ENCODE results near the gene FBP2.
A peak's percentile ranks its signal among the peaks of the same experiment; 100 is the strongest.

DNA sequence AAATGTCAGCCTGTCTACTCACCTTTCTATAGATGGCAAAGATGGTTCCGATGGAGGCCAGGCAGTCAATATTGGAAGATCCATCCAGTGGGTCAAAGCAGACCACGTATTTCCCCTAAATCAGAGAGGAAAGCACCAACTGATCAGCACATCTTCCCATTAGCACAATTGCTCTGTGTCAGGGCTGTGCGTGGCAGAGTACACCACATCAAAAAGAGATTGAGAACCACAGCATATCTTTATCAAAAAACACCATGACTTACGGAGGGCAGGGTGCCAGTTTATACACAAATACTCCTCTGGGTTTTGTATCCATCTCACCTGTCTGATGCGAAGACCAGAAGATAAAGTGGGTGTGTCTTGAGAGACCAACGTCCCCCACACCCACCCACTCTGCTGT lies 9.1 kb downstream of the FBP2 start:
- TF ChIP-seq IKZF1 (conservative IDR thresholded peaks at IDR 0.05) (peak; percentile 62), RCOR1 (conservative IDR thresholded peaks at IDR 0.05; ENCODE audit: low read depth, low read length) (no peak), JUND (IDR thresholded peaks at IDR 0.05; ENCODE audit: low read depth, low read length) (no peak), TAF1 (IDR thresholded peaks at IDR 0.05; ENCODE audit: borderline replicate concordance, low read depth, low read length) (no peak), CHD2 (IDR thresholded peaks at IDR 0.05; ENCODE audit: borderline replicate concordance, low read depth, low read length) (no peak), CBX5 (IDR thresholded peaks at IDR 0.05; ENCODE audit: low read depth) (no peak), NFIC (IDR thresholded peaks at IDR 0.05; ENCODE audit: low read depth, low read length) (no peak), RAD21 (IDR thresholded peaks at IDR 0.05; ENCODE audit: insufficient read depth, low read depth, low read length) (no peak), SMAD1 (IDR thresholded peaks at IDR 0.05; ENCODE audit: low read depth, partially characterized antibody) (no peak)
- TF ChIP-seq, protein P1, sequence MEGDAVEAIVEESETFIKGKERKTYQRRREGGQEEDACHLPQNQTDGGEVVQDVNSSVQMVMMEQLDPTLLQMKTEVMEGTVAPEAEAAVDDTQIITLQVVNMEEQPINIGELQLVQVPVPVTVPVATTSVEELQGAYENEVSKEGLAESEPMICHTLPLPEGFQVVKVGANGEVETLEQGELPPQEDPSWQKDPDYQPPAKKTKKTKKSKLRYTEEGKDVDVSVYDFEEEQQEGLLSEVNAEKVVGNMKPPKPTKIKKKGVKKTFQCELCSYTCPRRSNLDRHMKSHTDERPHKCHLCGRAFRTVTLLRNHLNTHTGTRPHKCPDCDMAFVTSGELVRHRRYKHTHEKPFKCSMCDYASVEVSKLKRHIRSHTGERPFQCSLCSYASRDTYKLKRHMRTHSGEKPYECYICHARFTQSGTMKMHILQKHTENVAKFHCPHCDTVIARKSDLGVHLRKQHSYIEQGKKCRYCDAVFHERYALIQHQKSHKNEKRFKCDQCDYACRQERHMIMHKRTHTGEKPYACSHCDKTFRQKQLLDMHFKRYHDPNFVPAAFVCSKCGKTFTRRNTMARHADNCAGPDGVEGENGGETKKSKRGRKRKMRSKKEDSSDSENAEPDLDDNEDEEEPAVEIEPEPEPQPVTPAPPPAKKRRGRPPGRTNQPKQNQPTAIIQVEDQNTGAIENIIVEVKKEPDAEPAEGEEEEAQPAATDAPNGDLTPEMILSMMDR (IDR thresholded peaks at IDR 0.05 in 2 of 3, conservative IDR thresholded peaks at IDR 0.05 in 1 of 3; ENCODE audit: control insufficient read depth in 2 of 3, extremely low read depth in 1 of 3, insufficient read depth in 1 of 3, low read depth in 3 of 3, low read length in 3 of 3) = no peak
